Adrenal gland (tissue), 12 donors: Measurements from ENCODE around the gene BEST1. TPM values are rescaled to one million over a fixed set of nuclear protein-coding genes. Genes with fewer than 3 reads are reported as not detected.
"Not testable (repeated sequence)": the region's sequence is repeated elsewhere in the genome, so short reads cannot be mapped to it uniquely, and the experiment has no call there.

Experiments used
- DNase-seq, 7 donors: peaks; one replicate each; pipeline ENCODE4 v3.0.0-alpha.2; 2019 to 2020
- H3K27ac ChIP-seq, 5 donors: fragments of 200-600 bp; sonication (generic) in 4 of 5; 1 replicate in 3 of 5; 2 replicates in 2 of 5; pipeline versions ENCODE4 v1.5.1 to v1.8.0; 2016 to 2020; ENCODE audit warnings: mild to moderate bottlenecking in 1 of 5
- H3K27me3 ChIP-seq: fragments of 200-600 bp; 2 replicates; pipeline ENCODE4 v1.8.0; 2021
- H3K36me3 ChIP-seq, 2 donors: fragments of 200-600 bp; replicated peaks in 1 of 2; 1 replicate in 1 of 2; 2 replicates in 1 of 2; pipeline versions ENCODE4 v1.5.1 to v1.8.0; 2018 to 2022
- H3K4me1 ChIP-seq, 2 donors: fragments of 200-600 bp; replicated peaks in 1 of 2; 1 replicate in 1 of 2; 2 replicates in 1 of 2; pipeline versions ENCODE4 v1.5.1 to v1.8.0; 2018 to 2021
- H3K4me3 ChIP-seq, 4 donors: fragments of 200-600 bp; sonication (generic) in 3 of 4; one replicate each; pipeline ENCODE4 v1.5.1; 2016 to 2018
- H3K9me3 ChIP-seq, 3 donors: fragments of 200-600 bp; sonication (generic) in 1 of 3; replicated peaks in 1 of 3; 1 replicate in 2 of 3; 2 replicates in 1 of 3; pipeline versions ENCODE4 v1.5.1 to v1.8.0; 2016 to 2021
- CTCF ChIP-seq, 6 experiments: fragments of 450-650 bp in 4 of 6; fragments of 200-600 bp in 2 of 6; sonication (generic) in 1 of 6; IDR thresholded peaks; 1 replicate in 5 of 6; 2 replicates in 1 of 6; pipeline versions ENCODE4 v1.5.1 to v1.8.0; 2016 to 2021; ENCODE audit warnings: antibody characterized with exemption in 6 of 6, mild to moderate bottlenecking in 2 of 6, moderate library complexity in 1 of 6
- POLR2A ChIP-seq, 2 donors: fragments of 450-650 bp; IDR thresholded peaks; one replicate each; pipeline ENCODE4 v1.6.1; 2017; ENCODE audit warnings: antibody characterized with exemption in 2 of 2, mild to moderate bottlenecking in 2 of 2, moderate library complexity in 1 of 2
- WGBS, 4 donors: extraction: QIAGEN DNeasy Blood & Tissue Kit in 2 of 4; methylation state at CpG; one replicate each; pipeline versions ENCODE4 v1.1.5 to v1.1.7; 2013 to 2017; 5-methylcytosine and 5-hydroxymethylcytosine counted together
- intact Hi-C, 2 donors: fragments of 100-400 bp; cut with DNase I; formaldehyde crosslinking; loops; one replicate each; pipeline versions ENCODE4 v1.14.1 to v1.15.0; 2022 to 2023
- polyA plus RNA-seq, 3 donors: library from polyadenylated mRNA; stranded (reverse); fragments of 200-250 nt in 2 of 3; fragments of 350-450 nt in 1 of 3; fragmentation: Illumina TruSeq in 1 of 3; extraction: RNeasy Lipid Tissue Mini Kit (QIAGEN cat#74804) in 1 of 3; gene quantifications; one replicate each; pipeline ENCODE4 v1.2.3, GENCODE V29; 2013 to 2014
- total RNA-seq, 9 donors: library from RNA; depleted of rRNA in 4 of 9; stranded (reverse); fragments of >200 nt in 4 of 9; fragments of 120-200 nt in 1 of 9; fragmentation: NEBNext Ultra II Directional in 1 of 9; extraction: Animal tissue kit (Norgen Biotek cat#: 25700) in 1 of 9; gene quantifications; one replicate each; pipeline versions ENCODE4 v1.1.0 to v1.2.4, GENCODE V29; 2013 to 2023
- donor health status: healthy with polysubstance abuse.
- donor health status: Bipolar disorder and iron deficiency.
- donor health status: DM: yes; HTN: yes; CAD: no.
- donor health status: DM: no; HTN: no; CAD: no.
- donor health status: DM: no; HTN: no; CAD: no.
- donor health status: DM: yes; HTN: yes; CAD: no.

BEST1 gene
- total and polyA plus RNA-seq, 12 donors = 0.44 to 6.8 (median 3.9) TPM

DNA sequence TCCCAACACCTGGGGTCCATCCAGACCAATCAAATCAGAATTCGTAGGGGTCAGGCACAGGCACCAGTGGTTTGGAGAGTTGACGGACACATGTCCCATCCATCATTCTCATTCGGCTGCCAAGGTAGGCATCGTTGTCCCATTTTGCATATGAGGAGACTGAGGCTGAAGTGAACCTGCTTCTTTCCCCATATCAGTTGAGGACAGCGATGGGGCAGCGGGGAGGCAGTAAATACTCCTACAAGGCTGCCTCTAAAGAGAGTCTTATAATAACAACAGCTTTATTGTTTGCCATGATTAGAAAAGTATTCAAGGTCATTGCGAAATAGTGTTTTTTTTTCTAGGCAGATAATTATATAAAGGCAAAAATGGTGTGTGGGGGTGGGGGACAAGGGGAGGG is 1.6 kb upstream of the BEST1 start:
- Histone ChIP-seq H3K27ac (no peak overlapping the region), H3K4me3 (no peak overlapping the region), H3K9me3 (no peaks in the 10 kb centered on the region), H3K36me3 (no peaks in the 10 kb centered on the region), H3K4me1 (peaks cover 0 to 6% of the 10 kb centered on the region in 2 donors), H3K27me3 (no peaks in the 10 kb centered on the region)
- no peak for TF ChIP-seq CTCF (IDR thresholded peaks at IDR 0.05)
- TF ChIP-seq POLR2A (IDR thresholded peaks at IDR 0.05) = no peak
- intact Hi-C loops = loop anchor here in 1 of 2 donors (5.0 kb wide), 1 partner anchor 51 kb away; no protein-coding TSS in a partner anchor
- DNase-seq = no peak
- WGBS, 4 donors = 45 to 65% (median 61%) methylated on average over 4 to 7 of the region's 7 CpGs

GRCh38 chr11:61949169-61950034 is 749 bp upstream of the BEST1 start:
- 40 to 52% (median 49%) methylated on average over 7 to 9 of the region's 9 CpGs for WGBS, 4 donors
- H3K27me3 ChIP-seq = no peaks in the 10 kb centered on the region
- peaks cover 0 to 6% of the 10 kb centered on the region in 2 donors for H3K4me1 ChIP-seq
- no peaks in the 10 kb centered on the region for H3K9me3 ChIP-seq
- TF ChIP-seq POLR2A (IDR thresholded peaks at IDR 0.05) (no peak), CTCF (IDR thresholded peaks at IDR 0.05) (no peak)
- intact Hi-C loops = loop anchor here (5.0 to 10.0 kb wide), 3 partner anchors 52 to 165 kb away; no protein-coding TSS in a partner anchor
- no peaks in the 10 kb centered on the region for H3K36me3 ChIP-seq
- peak in 6 of 7 donors; percentile 64 to 93 (median 77) for DNase-seq
- H3K4me3 ChIP-seq = no peak overlapping the region
- peak overlapping the region in 2 of 5 donors; percentile 5 to 44 for H3K27ac ChIP-seq

DNA sequence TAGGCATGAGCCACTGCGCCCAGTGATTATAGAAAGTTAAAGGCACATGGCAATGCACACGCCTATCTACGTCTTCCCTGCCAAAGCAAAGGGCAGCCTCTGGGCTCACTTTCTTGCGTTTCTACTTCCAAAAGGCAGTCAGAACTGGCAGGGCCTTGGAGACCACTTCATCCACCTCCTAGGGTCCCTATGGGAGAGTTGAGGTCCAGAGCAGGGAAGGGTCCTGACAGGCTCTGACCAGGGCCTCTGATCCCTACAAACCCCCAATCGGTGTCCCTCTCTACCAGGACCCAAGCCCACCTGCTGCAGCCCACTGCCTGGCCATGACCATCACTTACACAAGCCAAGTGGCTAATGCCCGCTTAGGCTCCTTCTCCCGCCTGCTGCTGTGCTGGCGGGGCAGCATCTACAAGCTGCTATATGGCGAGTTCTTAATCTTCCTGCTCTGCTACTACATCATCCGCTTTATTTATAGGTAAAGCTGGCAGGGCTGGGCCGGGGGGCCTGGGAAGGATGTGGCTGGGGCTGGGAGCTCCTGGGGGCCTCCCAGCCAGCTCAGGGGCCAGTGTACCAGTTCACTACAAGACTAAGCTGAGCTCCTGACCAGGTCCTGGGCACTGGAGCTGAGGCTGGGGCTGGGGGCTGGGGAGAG is 1.5 kb downstream of the BEST1 start:
- intact Hi-C loops = loop anchor here (5.0 to 10.0 kb wide), 2 partner anchors 131 to 167 kb away; no protein-coding TSS in a partner anchor
- DNase-seq = no peak
- WGBS, 4 donors = 87 to 92% (median 90%) methylated on average over 9 to 11 of the region's 11 CpGs
- no peaks in the 10 kb centered on the region for H3K27me3 ChIP-seq
- no peaks in the 10 kb centered on the region for H3K9me3 ChIP-seq
- peaks cover 5 to 16% of the 10 kb centered on the region in 2 donors for H3K4me1 ChIP-seq
- H3K27ac ChIP-seq = no peak overlapping the region
- TF ChIP-seq CTCF (IDR thresholded peaks at IDR 0.05) = no peak
- TF ChIP-seq POLR2A (IDR thresholded peaks at IDR 0.05) = no peak
- no peak overlapping the region for H3K4me3 ChIP-seq
- no peaks in the 10 kb centered on the region for H3K36me3 ChIP-seq

- no peak for TF ChIP-seq CTCF (IDR thresholded peaks at IDR 0.05)
- no peak for TF ChIP-seq POLR2A (IDR thresholded peaks at IDR 0.05)
- 75 to 86% (median 86%) methylated on average over 3 of the region's 3 CpGs for WGBS, 4 donors
- Histone ChIP-seq H3K9me3 (no peaks in the 10 kb centered on the region), H3K36me3 (no peaks in the 10 kb centered on the region), H3K27me3 (no peaks in the 10 kb centered on the region), H3K4me1 (peaks cover 5 to 10% of the 10 kb centered on the region in 2 donors), H3K27ac (no peak overlapping the region), H3K4me3 (no peak overlapping the region)
- no peak for DNase-seq
- intact Hi-C loops = loop anchor here (5.0 to 10.0 kb wide), 2 partner anchors 129 to 168 kb away; no protein-coding TSS in a partner anchor
Measured at GRCh38 chr11:61952882-61953281, 2.7 kb downstream of the BEST1 start.

- H3K36me3 ChIP-seq, H3K9me3 ChIP-seq, H3K27me3 ChIP-seq, DNase-seq, H3K4me3 ChIP-seq: not testable (repeated sequence)
- WGBS, 4 donors = 87 to 92% (median 92%) methylated on average over 5 of the region's 5 CpGs
- Histone ChIP-seq H3K27ac (peak overlapping the region in 1 of 5 donors; percentile 88), H3K4me1 (peaks cover 5 to 10% of the 10 kb centered on the region in 2 donors)
- intact Hi-C loops = loop anchor here (5.0 to 10.0 kb wide), 2 partner anchors 129 to 169 kb away; no protein-coding TSS in a partner anchor
Measured at GRCh38 chr11:61953632-61954031, 3.5 kb downstream of the BEST1 start.
